WTC11 (cell line): Measurements from ENCODE around the gene ETF1. TPM values are rescaled to one million over a fixed set of nuclear protein-coding genes. Genes with fewer than 3 reads are reported as not detected.

Experiments
- ATAC-seq: fragments of 200-7000 bp; cut with Tn5 transposase; 2 replicates; pipeline ENCODE4 v1.10.0; 2021; ENCODE audit warnings: mild to moderate bottlenecking, moderate library complexity
- CTCF ChIA-PET: fragments of 300-600 bp; sonication (Branson Sonifier 250); formaldehyde crosslinking; loops from one replicate; lab custom pipeline; 2021; ENCODE audit warnings: antibody characterized with exemption; lab: Charles Lee
- POLR2A ChIA-PET: fragments of 350-600 bp; sonication (Branson Sonifier 250); formaldehyde crosslinking; loops from one replicate; lab custom pipeline; 2021; ENCODE audit warnings: antibody characterized with exemption; lab: Charles Lee
- DNase-seq: peaks from one replicate; pipeline ENCODE4 v3.0.0; 2021; ENCODE audit warnings: low spot score
- H3K27ac Mint-ChIP-seq: 2 replicates; pipeline ENCODE4 v1.8.0; 2021; ENCODE audit warnings: mixed read lengths
- H3K27me3 Mint-ChIP-seq: 2 replicates; pipeline ENCODE4 v1.8.0; 2021; ENCODE audit warnings: low read depth, mild to moderate bottlenecking, moderate library complexity, mixed read lengths
- H3K36me3 Mint-ChIP-seq: 2 replicates; pipeline ENCODE4 v1.8.0; 2021; ENCODE audit warnings: mixed read lengths
- H3K4me1 Mint-ChIP-seq: 2 replicates; pipeline ENCODE4 v1.8.0; 2022; ENCODE audit warnings: mixed read lengths
- H3K4me3 Mint-ChIP-seq: 2 replicates; pipeline ENCODE4 v1.8.0; 2021; ENCODE audit warnings: mild to moderate bottlenecking, moderate library complexity, mixed read lengths
- H3K9me3 Mint-ChIP-seq: 2 replicates; pipeline ENCODE4 v1.8.0; 2021; ENCODE audit warnings: mixed read lengths
- ARID4B ChIP-seq: sonication (generic); formaldehyde crosslinking; IDR thresholded peaks from 2 replicates; pipeline ENCODE4 v1.8.0; 2023; ENCODE audit warnings: missing genetic modification reagents, mild to moderate bottlenecking, borderline replicate concordance
- E2F4 ChIP-seq: sonication (generic); formaldehyde crosslinking; IDR thresholded peaks from 2 replicates; pipeline ENCODE4 v1.8.1; 2022; ENCODE audit warnings: low read depth, mild to moderate bottlenecking, moderate library complexity, missing genetic modification reagents, borderline replicate concordance
- EMX1 ChIP-seq: fragments of 250-450 bp; sonication (Bioruptor Pico); IDR thresholded peaks from 2 replicates; pipeline ENCODE4 v1.8.0; 2021; ENCODE audit warnings: mild to moderate bottlenecking
- ERG ChIP-seq: fragments of 250-450 bp; sonication (Bioruptor Pico); IDR thresholded peaks from 2 replicates; pipeline ENCODE4 v1.8.0; 2021; ENCODE audit warnings: mild to moderate bottlenecking
- GABPB1 ChIP-seq: sonication (generic); formaldehyde crosslinking; IDR thresholded peaks from 2 replicates; pipeline ENCODE4 v1.8.1; 2023; ENCODE audit warnings: mild to moderate bottlenecking, missing genetic modification reagents
- MAX ChIP-seq: sonication (generic); formaldehyde crosslinking; IDR thresholded peaks from 2 replicates; pipeline ENCODE4 v1.8.0; 2022; ENCODE audit warnings: mild to moderate bottlenecking, missing genetic modification reagents
- MXD4 ChIP-seq: fragments of 250-450 bp; sonication (Bioruptor Pico); IDR thresholded peaks from 2 replicates; pipeline ENCODE4 v1.8.0; 2021; ENCODE audit warnings: mild to moderate bottlenecking, moderate library complexity, borderline replicate concordance
- NFATC4 ChIP-seq: fragments of 250-450 bp; sonication (Bioruptor Pico); IDR thresholded peaks from 2 replicates; pipeline ENCODE4 v1.9.0; 2021; ENCODE audit warnings: mild to moderate bottlenecking
- PRRX2 ChIP-seq: fragments of 250-450 bp; sonication (Bioruptor Pico); IDR thresholded peaks from 2 replicates; pipeline ENCODE4 v1.8.0; 2021; ENCODE audit warnings: mild to moderate bottlenecking
- TEAD4 ChIP-seq: sonication (generic); formaldehyde crosslinking; IDR thresholded peaks from 2 replicates; pipeline ENCODE4 v1.8.0; 2022; ENCODE audit warnings: mild to moderate bottlenecking, missing genetic modification reagents
- ZNF416 ChIP-seq: fragments of 250-450 bp; sonication (Bioruptor Pico); IDR thresholded peaks from 2 replicates; pipeline ENCODE4 v1.9.0; 2021; ENCODE audit warnings: mild to moderate bottlenecking, inconsistent platforms
- ZNF425 ChIP-seq: fragments of 250-450 bp; sonication (Bioruptor Pico); conservative IDR thresholded peaks from 2 replicates; pipeline ENCODE4 v1.9.0; 2021; ENCODE audit warnings: mild to moderate bottlenecking
- ZNF532 ChIP-seq: fragments of 250-450 bp; sonication (Bioruptor Pico); IDR thresholded peaks from 2 replicates; pipeline ENCODE4 v1.9.0; 2021; ENCODE audit warnings: mild to moderate bottlenecking, borderline replicate concordance
- ZNF671 ChIP-seq: fragments of 250-450 bp; sonication (Bioruptor Pico); IDR thresholded peaks from 2 replicates; pipeline ENCODE4 v1.8.0; 2021; ENCODE audit warnings: mild to moderate bottlenecking
- total RNA-seq: library from RNA; stranded (reverse); gene quantifications from 3 replicates; pipeline ENCODE4 v1.2.3, GENCODE V29; 2021

Gene ETF1
- total RNA-seq, 1 experiment from 2014 or later, result 137 TPM

- TF ChIP-seq ZNF425 (CRISPR knock-in tag), result peak; percentile 93; the same call in 1 of the 2 replicates
- peak; percentile 68 for TF ChIP-seq ZNF416 (CRISPR knock-in tag)
- TF ChIP-seq TEAD4 (CRISPR knock-in tag), result no peak
- no peak for TF ChIP-seq MXD4 (CRISPR knock-in tag)
- no peak for TF ChIP-seq E2F4 (CRISPR knock-in tag)
These were observed 72.5 kb downstream of the ETF1 start (continued) for GRCh38 chr5:138470322-138471051.

- H3K9me3 Mint-ChIP-seq, result no peaks in the 10 kb centered on the region
- no peak overlapping the region for H3K27ac Mint-ChIP-seq
- H3K4me1 Mint-ChIP-seq, result peaks cover 12% of the 10 kb centered on the region
- ChIA-PET POLR2A (interaction anchor here (0.5 kb wide), 1 partner anchor 23 kb away, joined by 7 read pairs; no protein-coding TSS in a partner anchor), CTCF (interaction anchor here (0.6 to 1.0 kb wide), 2 partner anchors 34 to 35 kb away, joined by 4 read pairs; no protein-coding TSS in a partner anchor)
- ATAC-seq (peak; percentile 6), DNase-seq (no peak)
- H3K27me3 Mint-ChIP-seq, result peaks cover 34% of the 10 kb centered on the region
- peaks cover 22% of the 10 kb centered on the region for H3K36me3 Mint-ChIP-seq
- H3K4me3 Mint-ChIP-seq, result no peak overlapping the region
- TF ChIP-seq ERG (CRISPR knock-in tag), result peak; percentile 90
- TF ChIP-seq MAX (CRISPR knock-in tag), result no peak
- peak; percentile 98 for TF ChIP-seq PRRX2
- TF ChIP-seq ZNF416 (CRISPR knock-in tag), result peak; percentile 90
- TF ChIP-seq ZNF671 (CRISPR knock-in tag), result peak; percentile 84
- peak; percentile 91 for TF ChIP-seq ZNF532 (CRISPR knock-in tag)
- TF ChIP-seq ARID4B, result no peak
- TF ChIP-seq NFATC4 (CRISPR knock-in tag), result peak; percentile 93
- TF ChIP-seq GABPB1 (CRISPR knock-in tag), result no peak
- peak; percentile 86 for TF ChIP-seq ZNF425 (CRISPR knock-in tag)
- peak; percentile 96 for TF ChIP-seq EMX1 (CRISPR knock-in tag)
These were observed 73.3 kb downstream of the ETF1 start for GRCh38 chr5:138469540-138470321.
